Left renal pelvis (tissue), 4 donors: ENCODE data around the gene TMEM17. TPM values are rescaled to one million over a fixed set of nuclear protein-coding genes. Genes with fewer than 3 reads are reported as not detected.
"Not testable (repeated sequence)": the region's sequence is repeated elsewhere in the genome, so short reads cannot be mapped to it uniquely, and the experiment has no call there.

Source experiments
- DNase-seq, 4 donors: peaks; one replicate each; pipeline ENCODE4 v3.0.0-alpha.2; 2013; ENCODE audit warnings: low read depth in 4 of 4, low spot score in 3 of 4
- polyA plus RNA-seq, 4 donors: library from polyadenylated mRNA; unstranded; fragments of 120-200 nt; gene quantifications; one replicate each; pipeline ENCODE4 v1.2.1, GENCODE V29; 2013; ENCODE audit not compliant: insufficient read length in 4 of 4

Gene TMEM17, protein sequence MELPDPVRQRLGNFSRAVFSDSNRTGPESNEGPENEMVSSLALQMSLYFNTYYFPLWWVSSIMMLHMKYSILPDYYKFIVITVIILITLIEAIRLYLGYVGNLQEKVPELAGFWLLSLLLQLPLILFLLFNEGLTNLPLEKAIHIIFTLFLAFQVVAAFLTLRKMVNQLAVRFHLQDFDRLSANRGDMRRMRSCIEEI
- polyA plus RNA-seq = 1 to 10 TPM; 5.1 to 6.5 (median 6.1) TPM

DNA sequence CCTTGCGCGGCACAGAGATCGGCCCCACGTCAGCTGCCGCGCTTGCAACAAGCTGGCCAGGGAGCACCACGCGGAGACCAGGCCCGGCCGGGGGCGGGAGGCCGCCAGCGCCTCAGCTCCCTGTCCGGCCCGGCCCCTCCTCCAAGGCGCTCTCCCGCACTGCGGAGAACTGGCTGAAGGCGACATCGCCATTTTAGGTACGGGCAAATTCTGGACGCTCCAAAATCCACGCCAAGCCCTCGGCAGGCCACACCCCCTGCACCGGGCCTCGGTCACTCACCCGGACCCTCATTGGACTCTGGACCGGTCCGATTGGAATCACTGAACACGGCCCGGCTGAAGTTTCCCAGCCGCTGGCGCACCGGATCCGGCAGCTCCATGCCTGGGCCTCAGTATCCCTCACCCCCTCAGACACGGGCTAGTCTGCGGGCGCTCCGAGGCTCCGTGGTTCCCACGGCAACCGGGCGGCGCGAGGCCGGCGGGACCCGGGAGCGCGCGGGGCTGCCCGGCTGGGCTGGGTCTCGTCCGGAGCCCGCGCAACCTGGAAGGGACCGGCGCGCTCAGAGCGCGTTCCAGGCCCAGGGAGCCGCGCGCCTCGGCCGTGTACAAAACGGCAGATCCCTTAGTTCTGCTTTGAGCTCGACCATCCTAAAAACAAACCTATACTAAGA is at the start of gene TMEM17:
TSS of gene TMEM17 (minus strand) at position 446 of the 671 bp plus-strand sequence. CDS start at position 380, 66 bp downstream.
- DNase-seq = peak; percentile 84 to 92 (median 90)

DNA sequence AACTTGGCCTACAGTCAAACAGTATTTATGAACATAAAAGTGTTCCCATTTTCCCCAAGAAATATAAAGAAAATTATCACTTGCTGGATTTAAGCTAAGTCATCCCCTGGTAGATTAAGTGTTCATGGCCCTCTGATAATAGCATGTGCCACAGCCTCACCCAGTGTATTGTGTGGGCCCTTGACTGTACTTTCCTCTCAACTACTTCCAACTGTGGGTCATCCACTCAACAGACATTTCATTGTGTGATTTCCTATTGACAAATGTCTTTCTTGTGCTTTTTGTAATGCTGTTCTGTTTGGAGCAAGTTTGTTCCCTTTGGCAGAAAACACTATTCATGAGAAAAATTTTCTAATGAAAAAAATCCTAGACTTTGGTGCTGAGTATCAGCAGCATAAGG is 48.4 kb upstream of the TMEM17 start:
- DNase-seq = no peak

DNA sequence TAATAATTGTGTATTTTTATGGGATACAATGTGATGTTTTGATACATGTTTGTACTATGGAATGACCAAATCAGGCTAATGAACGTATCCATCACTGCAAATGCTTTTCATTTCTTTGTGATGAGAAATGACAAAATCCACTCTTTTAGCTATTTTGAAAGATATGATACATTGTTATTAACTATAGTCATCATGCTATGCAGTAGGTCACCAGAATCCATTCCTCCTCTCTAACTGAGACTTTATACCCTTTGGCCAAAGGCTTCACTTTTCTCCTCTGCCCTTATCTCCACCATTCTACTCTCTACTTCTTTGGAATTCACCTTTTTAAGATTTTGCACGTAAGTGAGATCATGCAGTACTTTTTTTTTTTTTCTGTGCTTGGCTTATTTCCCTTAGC is 44.5 kb upstream of the TMEM17 start:
- no peak for DNase-seq

DNA sequence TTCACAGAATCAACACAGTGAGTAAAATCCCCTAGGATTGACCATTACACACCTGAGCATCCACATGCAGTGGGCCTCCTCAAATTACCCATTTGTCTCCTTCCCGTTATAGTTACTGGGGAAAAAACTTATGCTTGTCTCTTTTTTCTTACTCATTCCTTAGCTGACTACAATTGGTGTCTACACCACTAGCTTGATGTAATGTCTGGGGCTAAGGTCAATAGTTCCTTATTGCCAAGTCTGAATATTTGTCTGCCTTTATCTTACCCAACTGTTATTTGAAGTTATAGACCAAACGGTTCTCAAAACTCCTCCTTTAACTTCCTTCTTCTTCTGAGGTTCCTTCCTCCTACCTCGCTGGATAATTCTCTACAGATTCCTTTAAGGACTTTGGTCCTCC is 41.9 kb upstream of the TMEM17 start:
- DNase-seq = no peak

DNA sequence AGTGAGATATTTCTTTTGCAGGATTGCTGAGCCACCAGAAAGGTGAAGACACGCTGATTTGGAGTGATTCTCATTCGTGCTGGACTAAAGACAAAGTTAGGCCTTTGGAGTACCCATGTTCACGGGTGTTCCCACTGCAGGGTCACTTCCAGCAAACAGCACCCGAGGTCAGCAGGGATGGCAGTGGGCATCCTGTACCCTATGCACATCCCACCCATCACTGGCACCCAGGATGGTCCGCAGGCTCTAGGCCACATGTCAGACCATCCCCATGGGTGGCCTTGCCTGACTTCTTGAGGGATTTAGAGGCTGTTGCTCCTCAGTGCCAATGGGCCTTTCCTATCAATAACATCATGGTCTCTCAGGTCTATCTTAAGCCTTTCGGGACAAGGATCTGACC is 39.3 kb upstream of the TMEM17 start:
- DNase-seq = no peak

DNA sequence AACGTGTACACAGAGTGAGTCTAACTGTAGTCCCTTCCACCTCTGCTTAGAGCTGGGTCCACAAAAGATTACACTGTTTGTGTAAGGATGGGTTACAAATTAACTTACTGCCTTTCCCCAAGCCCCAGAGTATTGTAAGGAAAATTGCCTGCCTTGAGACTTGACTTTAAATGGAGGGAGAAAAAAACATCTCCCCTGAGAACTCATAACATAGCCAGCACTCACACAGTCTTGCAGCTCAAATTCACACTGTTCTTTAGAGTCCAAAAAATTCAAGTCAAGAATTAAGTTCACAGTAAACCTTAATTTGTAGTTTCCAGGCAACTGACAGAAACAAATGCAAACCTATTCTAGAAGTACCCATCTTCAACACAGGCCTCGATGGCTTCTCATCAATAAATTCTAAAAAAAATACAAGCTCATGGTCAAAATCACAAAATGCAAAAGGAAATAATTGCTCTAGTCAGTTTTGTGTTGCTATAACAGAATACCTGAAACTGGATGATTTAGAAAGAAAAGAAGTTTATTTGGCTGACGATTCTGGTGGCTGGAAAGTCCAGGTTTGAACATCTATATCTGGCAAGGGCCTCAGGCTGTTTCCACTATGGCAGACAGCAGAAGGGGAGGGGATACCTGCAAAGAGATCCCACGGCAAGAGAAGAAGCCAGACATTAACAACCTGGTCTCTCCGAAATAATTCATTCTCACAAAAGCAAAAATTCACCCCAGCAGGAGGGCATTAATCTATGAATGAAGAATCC is 34.6 kb upstream of the TMEM17 start:
- DNase-seq = no peak

DNA sequence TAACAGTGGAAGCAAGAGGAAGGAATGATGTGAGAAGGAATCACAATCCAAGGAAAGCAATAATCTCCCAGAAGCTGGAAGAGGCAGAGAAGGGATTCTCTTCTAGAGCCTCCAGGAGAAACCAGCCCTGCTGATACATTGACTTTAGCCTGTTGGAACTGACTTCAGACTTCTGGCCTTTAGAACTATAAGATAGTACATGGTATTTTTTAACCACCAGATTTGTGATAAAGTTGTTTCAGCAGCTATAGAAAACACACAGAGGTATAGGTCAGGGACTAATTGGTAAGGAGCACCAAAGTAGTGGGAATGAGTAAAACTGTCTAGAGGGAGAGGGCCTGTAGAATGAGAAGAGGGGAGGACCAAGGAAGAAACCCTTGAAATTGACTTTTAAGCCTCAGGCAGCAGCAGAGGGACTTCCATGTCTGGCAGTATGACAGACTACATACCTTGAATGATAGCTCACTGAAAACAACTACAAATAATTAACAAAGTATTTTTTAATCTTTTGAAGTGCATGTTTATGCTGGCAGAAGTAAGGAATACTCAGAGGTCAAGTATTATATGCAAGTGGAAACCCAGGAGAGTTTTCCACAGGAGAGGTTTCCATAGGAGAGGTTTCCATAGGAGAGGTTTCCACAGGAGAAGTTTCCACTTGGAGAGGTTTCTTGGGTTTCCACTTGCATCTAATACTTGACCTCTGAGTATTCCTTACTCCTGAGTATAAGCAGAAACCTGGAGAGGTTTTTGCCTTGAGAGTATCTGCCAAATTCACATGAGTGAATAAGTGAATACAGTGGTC is 33.8 kb upstream of the TMEM17 start:
- no peak for DNase-seq

DNA sequence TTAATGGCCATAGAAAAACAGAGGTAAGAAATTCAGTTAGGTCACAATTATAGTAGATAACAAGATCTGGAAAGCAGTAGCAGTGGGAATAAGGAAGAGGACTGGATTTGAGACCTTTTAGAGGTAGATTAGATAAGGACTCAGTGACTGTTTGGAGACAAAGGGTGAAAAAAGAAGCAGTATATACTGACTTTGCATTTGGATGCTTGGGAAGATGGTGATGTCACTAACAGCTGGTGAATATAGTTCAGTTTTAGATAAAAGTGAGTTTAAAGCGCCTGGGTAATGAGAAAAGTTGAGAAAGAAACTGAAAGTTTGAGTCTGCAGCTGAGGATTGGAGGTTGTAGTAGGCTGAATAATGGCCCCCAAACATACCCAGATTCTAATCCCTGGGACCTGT is 32.8 kb upstream of the TMEM17 start:
- no peak for DNase-seq

DNA sequence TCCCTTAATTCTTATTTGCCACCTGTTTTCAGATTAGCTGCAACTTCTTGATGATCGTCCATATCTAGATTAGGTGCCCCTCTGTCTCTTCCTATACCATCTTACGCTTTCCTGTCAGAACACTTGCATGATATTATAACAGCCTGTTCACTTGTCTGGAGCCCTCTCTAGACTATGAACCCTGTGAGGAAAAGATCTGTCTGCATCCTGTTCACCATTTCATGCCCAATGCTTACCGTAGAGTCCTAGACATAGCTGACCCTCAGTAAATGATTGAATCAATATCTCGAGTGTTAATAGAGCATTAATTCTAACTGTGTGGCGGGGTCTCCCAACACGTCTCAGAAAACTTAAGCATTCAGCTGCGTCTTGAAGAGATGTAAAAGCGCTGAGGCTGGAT is 31.8 kb upstream of the TMEM17 start:
- no peak for DNase-seq

DNA sequence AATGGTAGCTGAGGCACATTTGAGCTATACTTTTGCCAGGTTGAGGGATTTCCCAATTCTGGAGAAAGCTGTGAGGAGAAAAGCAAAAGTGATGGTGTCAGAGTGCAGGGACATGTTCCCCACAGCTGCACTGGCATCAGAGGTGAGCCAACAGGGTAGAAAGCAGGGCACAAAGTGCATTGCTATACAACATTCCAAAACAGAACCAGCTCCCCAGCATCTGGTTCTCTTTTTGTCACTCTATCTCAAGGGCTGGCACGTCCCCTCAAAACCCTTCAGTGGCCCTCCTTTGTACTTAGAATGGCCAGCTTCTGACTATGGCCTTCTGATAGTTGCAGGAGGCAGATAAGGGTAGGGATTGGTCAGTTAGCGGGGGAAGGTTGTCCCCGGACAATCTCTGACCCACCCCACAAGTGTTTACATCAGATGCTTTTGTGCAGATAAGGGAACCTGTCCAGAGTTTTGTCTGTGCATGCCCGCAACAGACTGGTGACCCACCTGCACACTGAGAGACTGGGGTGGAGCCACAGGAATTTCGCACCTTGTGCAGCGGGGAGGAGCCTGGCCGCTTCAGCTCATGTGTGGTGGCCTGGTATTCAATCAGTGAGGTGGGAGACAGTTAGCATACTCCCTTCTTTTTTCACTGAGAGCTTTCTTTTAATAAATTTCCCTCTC is 31.0 kb upstream of the TMEM17 start:
- no peak for DNase-seq

DNA sequence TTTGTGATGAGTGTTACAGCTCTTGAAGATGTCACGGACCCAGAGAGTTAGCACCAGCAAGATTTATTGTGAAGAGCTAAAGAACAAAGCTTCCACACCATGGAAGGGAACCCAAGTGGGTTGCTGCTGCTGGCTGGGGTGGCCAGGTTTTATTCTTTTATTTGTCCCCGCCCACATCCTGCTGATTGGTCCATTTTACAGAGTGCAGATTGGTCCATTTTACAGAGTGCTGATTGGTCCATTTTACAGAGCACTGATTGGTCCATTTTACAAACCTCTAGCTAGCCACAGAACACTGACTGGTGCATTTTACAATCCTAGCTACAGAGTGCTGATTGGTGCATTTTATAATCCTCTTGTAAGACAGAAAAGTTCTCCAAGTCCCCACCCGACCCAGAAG is 29.5 kb upstream of the TMEM17 start:
- DNase-seq = not testable (repeated sequence)

DNA sequence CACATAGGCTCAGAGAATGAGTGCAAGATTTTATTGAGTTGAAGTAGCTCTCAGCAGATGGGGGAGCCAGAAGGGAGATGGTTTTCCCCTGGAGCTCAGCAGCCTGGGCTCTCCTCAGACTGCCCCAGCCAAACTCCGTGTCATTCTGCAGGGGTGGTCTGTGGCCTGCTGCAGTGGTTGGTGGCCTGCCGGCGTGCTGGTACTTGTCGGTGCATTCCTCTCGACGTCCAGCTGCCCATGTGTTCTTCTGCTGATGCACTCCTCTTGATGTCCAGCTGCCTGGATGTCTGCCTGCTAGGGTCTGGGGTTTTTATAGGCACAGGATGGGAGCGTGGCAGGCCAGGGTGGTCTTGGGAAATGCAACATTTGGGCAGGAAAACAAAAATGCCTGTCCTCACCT is 25.6 kb upstream of the TMEM17 start:
- DNase-seq = no peak

DNA sequence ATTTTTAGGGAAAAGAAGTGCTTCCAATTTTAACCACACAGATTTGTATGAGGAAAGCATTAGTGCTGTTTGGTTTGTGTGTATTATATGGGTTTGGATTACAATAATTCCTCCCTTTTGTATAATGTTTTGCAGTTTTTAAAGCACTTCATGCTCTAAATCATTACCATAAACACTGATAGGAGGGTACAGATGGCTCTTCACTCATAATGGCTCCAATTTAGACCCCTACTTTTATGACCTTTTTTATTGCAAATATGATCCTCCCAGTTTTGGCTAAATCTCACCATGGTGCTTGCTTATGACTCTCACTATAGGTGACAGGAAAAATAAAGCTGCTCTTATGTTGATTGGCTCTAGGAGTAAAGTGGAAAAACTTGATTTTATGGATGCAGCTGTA is 23.8 kb upstream of the TMEM17 start:
- no peak for DNase-seq

DNA sequence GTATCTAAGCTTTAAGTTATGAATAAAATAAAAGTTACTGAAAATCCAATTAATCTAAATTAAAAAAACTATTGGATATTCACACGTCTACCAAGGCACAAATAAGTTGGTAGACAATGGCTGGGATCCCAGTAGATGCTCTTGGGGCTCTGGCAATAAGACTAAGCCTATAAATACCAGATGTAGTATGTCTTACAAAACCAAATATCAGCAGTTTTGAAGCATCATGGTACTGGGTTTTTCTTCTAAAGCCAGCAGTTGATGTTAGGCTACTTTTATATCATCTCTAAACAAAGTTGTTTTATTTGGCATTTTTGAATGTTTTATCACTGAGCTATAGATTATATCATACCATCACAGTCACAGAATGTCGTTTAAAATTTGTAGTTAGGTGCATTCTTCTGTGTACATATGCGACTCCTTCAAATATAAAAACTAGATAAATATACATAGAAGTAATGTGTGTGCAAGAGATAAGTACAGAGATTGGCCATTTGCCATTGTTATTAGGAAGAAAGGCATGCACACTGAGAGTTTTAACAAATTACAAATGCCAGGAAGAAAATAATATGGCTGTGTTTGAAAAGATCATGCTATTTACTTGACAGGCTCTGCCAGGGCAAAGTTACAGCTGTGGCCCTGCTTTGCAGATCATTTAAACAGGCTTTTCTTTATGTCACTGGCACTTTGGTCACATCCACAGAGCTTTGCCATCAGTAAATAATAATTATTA is 21.6 kb upstream of the TMEM17 start:
- DNase-seq = no peak

DNA sequence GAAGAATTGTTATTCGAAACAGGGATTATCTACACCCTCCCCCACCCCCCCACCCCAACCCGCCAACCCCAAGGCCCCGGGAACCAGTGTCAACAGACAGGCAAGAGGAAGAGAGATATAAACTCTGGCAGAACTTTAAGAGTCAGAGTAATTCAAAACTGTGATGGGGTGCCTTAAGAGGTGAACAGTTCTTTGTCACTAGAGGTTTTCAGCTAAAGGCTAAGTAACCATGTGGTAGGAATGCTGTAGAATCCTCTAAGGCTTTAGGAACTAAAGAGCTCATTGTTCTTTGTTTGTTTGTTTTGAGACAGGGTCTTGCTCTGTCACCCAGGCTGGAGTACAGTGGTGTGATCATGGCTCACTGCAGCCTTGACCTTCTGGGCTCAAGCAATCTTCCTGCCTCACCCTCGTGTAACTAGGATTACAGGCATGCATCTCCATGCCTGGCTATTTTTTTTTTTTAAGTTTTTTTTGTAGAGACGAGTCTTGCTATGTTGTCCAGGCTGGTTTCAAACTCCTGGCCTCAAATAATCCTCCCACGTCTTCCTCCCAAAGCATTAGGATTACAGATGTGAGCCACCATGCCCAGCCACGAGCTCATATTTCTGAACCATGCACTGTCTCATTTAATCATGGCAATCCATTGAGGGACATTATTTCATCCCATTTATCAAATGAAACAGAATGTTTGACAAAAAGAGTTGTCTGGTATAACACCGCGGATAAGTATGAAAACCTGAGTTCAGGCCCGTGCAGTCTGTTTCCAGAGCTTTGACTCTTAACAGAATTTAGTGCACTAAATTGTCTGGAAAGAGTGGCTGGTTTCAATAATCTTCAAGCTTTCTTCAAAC is 20.8 kb upstream of the TMEM17 start:
- DNase-seq = no peak

DNA sequence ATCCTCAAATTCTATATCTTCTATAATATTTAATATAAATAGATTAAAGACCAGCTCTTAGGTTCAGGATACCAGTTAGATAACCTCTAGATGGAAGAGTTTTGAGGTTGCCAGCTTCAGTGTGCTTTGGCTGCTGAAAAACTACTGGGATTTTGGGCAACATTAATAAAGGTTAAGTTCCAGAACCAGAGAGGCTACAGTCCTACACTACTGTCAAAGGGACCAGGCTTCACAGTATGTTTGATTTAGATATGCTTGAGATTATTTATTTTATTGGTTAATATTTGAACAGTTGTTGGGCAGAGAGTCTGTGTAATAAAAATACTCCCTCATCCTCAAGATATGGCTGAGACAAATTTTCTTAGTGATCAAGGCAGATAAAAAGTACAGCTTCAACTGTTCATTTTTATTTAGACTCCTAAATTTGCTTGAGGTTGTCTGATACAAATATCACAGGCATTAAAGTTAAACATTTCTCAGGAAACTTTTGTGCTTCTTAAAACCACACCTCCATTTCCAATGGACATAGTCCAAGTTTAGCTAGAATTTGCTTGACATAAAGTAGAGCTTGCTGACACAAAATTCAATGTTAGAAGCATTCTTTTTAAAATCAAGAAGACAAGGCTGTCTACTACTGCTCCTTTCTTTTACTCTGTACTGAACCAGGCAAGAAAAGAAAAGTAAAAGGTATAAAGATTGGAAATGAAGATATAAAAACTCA is 19.7 kb upstream of the TMEM17 start:
- DNase-seq = no peak

DNA sequence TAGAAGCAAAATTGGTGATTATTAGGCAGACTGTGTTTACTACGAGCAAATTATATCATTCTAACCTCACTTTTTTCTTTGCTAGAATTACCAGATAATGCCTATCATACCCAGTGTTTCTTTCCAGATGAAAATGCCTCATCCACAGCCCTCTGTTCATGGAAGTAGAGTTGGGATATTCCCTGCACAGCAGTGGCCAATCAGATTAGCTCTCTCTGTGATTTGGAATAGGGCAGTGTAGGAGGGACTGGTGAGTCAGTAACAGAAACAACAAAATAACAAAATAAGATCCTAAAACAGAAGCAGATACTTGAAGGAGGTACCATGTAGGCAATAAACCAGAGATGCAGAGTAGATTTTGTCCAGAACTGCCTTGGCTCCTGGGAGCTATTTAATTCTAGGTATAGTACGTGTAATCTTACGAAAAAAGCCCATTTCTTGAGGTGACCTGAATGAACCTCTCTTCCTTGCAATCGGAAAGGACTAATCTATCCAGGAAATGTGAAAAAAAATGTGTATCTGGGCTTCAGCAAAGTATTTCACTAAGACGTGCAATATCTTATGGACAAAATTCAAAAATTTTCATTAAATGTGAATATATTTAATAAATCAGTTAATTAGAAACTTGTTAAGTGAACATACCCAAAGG is 18.4 kb upstream of the TMEM17 start:
- DNase-seq = no peak

DNA sequence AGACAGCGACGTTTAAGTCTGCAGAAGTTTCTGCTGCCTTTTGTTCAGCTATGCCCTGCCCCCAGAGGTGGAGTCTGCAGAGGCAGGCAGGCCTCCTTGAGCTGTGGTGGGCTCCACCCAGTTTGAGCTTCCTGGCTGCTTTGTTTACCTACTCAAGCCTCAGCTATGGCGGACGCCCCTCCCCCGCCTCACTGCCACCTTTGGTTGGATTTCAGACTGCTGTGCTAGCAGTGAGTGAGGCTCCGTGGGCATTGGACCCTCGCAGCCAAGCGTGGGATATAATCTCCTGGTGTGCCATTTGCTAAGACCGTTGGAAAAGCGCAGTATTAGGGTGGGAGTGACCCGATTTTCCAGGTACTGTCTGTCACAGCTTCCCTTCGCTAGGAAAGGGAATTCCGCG is 15.1 kb upstream of the TMEM17 start:
- not testable (repeated sequence) for DNase-seq
